ENCODE measurements around the gene MMP21. TPM values are rescaled to one million over a fixed set of nuclear protein-coding genes. Genes with fewer than 3 reads are reported as not detected.

The MMP21 gene
- total and polyA plus RNA-seq, 2 of the 13 experiments (the other 11 are each of a cell fraction or from before 2014, with no cell fraction given), result not detected

DNA sequence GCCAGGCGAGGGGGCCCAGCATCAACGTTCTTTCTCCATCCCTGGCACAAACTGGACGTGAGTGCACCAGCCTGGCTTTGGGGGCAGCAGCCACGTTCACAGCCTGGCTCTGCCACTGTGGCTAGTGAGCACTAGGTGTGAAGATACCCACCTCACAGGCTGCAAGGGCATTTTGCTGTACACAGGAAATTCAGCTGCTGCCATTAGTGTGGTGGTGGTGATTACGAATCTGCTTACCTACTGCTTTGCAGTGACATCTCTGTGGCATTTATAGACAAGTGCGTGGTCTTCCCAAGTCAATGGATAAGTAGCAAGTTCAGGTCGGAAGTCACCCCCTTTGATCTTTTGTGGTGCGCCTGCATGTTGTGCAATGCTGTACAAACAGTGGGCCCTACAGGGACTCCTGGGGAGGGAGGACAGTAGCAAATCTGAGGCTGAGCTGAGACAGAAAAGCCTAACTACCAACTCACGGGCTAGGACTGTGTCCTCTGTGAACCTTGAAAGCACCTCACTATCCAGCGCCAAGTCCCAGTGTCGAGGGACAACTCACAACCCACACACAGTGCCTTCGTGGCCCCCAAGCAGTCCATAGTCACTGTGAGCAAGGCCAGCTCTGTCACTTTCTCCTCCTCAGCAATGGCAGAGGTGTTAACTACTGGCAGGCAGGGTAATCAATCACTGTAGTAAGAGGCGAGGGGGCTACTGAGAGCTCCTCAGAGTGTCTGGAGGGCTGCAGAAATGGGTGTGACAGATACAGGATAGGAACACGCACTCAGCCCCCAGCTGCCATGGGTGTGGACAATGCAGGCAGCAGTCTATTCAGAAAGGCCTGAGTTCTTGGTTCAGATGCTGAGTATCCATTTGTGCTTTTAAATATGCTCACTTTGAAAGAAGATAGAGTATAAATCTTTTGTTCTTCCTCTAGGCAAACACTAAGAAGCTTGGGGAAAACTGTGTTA lies 17.0 kb upstream of the MMP21 start (continued):
- TF ChIP-seq DZIP1 (CRISPR knock-in tag; IDR thresholded peaks at IDR 0.05) (no peak), MBD4 (IDR thresholded peaks at IDR 0.05; ENCODE audit: borderline replicate concordance, low read length) (no peak), HMGA1 (CRISPR knock-in tag; conservative IDR thresholded peaks at IDR 0.05) (no peak), HHEX (CRISPR knock-in tag; IDR thresholded peaks at IDR 0.05) (peak; percentile 79), ZNF709 (CRISPR knock-in tag; IDR thresholded peaks at IDR 0.05) (no peak), ZBTB3 (CRISPR knock-in tag; IDR thresholded peaks at IDR 0.05; ENCODE audit: borderline replicate concordance, low read depth) (no peak), ZEB1 (IDR thresholded peaks at IDR 0.05; ENCODE audit: insufficient replicate concordance, low read depth) (peak; percentile 45), EZH2 (conservative IDR thresholded peaks at IDR 0.05; ENCODE audit: low read depth, low read length) (no peak), AHDC1 (CRISPR knock-in tag; IDR thresholded peaks at IDR 0.05; ENCODE audit: borderline replicate concordance) (peak; percentile 97), ZNF883 (CRISPR knock-in tag; IDR thresholded peaks at IDR 0.05; ENCODE audit: not compliant biosample characterization) (no peak), CHD4 (IDR thresholded peaks at IDR 0.05; ENCODE audit: borderline replicate concordance, low read length) (no peak), SMAD9 (CRISPR knock-in tag; IDR thresholded peaks at IDR 0.05) (no peak), RBM39 (IDR thresholded peaks at IDR 0.05; ENCODE audit: low read depth, low read length, poor library complexity, severe bottlenecking) (no peak), NFIB (CRISPR knock-in tag; IDR thresholded peaks at IDR 0.05; ENCODE audit: borderline replicate concordance) (no peak), PAF1 (CRISPR knock-in tag; IDR thresholded peaks at IDR 0.05) (no peak), HOXA3 (CRISPR knock-in tag; IDR thresholded peaks at IDR 0.05) (peak; percentile 90), NFE2 (CRISPR knock-in tag; IDR thresholded peaks at IDR 0.05) (no peak)
- TF ChIP-seq, protein P1, sequence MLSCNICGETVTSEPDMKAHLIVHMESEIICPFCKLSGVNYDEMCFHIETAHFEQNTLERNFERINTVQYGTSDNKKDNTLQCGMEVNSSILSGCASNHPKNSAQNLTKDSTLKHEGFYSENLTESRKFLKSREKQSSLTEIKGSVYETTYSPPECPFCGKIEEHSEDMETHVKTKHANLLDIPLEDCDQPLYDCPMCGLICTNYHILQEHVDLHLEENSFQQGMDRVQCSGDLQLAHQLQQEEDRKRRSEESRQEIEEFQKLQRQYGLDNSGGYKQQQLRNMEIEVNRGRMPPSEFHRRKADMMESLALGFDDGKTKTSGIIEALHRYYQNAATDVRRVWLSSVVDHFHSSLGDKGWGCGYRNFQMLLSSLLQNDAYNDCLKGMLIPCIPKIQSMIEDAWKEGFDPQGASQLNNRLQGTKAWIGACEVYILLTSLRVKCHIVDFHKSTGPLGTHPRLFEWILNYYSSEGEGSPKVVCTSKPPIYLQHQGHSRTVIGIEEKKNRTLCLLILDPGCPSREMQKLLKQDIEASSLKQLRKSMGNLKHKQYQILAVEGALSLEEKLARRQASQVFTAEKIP (CRISPR knock-in tag; IDR thresholded peaks at IDR 0.05; ENCODE audit: borderline replicate concordance), result no peak
